Measurements from ENCODE around the gene SERINC4. TPM values are rescaled to one million over a fixed set of nuclear protein-coding genes. Genes with fewer than 3 reads are reported as not detected.

Gene SERINC4
- total RNA-seq (2012; rRNA removed) = under 0.01 TPM in 1 of 2 replicates, not detected in the other
- polyA plus RNA-seq (2012; rRNA removed) = 0.09 TPM in 1 of 2 replicates, not detected in the other
- 0.03 TPM in 1 of 2 replicates, not detected in the other for polyA plus RNA-seq (2012; cell fraction: cytosol; rRNA removed)
- polyA plus RNA-seq (2012; cell fraction: nucleus; rRNA removed; ENCODE audit: low replicate concordance) = 0.08 and 0.14 TPM in 2 replicates
- percentile 23 among the genes with signal in this experiment for Bru-seq, nascent RNA
- BruChase-seq, experiment 1, labeled RNA remaining after a 6-hour chase = percentile 24 among the genes with signal in this experiment
- percentile 14 among the genes with signal in this experiment for BruChase-seq, experiment 2, labeled RNA remaining after a 2-hour chase
- long read RNA-seq, partial matches to known transcripts = 0 of 1 reads
- long read RNA-seq, other reads (novel, unspliced or antisense) = 1 of 1 reads

DNA sequence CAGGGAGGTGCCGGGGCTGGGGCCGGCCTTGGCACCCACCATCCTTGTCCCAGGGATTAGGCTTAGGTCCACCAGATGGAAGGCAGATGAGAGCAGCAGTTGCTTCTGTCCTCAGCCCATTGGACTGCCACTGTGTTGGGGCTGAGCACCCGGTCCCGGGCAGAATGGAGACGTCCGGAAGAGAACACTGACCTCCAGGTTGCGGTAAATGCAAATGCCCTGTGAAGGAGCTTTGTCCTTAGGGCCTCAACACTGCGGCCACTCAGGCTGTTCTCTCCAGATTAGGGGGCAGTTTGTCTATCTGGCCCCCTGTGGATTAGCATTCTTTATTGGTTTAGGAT lies at the start of gene SERINC4:
SERINC4 (minus strand) TSS at position 276 of the 341 bp plus-strand sequence; CDS start at position 42, 234 bp downstream.
- Histone ChIP-seq H3K36me3 (ENCODE audit: control insufficient read depth, insufficient read depth, low read length) (peaks cover 47% of the 10 kb centered on the region), H2BK20ac (ENCODE audit: low read depth, low read length) (peak within 1 kb of the TSS; percentile 46), H2AK5ac (ENCODE audit: low read depth, low read length) (peak within 1 kb of the TSS; percentile 91), H4K5ac (ENCODE audit: low read depth, low read length) (peak within 1 kb of the TSS; percentile 82), H3K9ac (ENCODE audit: low read depth, low read length) (peak within 1 kb of the TSS; percentile 92), H3K4ac (ENCODE audit: low read depth, low read length) (peak within 1 kb of the TSS; percentile 84), H4K91ac (ENCODE audit: insufficient read depth, low read depth, low read length) (peak within 1 kb of the TSS; percentile 71), H2AFZ (replicated peaks; ENCODE audit: low read length, poor library complexity) (peak within 1 kb of the TSS; percentile 91), H2AK9ac (replicated peaks; ENCODE audit: low read depth, low read length, poor library complexity) (peak within 1 kb of the TSS; percentile 83), H4K8ac (ENCODE audit: low read depth in 2 of 2, low read length in 2 of 2) (peak within 1 kb of the TSS; percentile 77 to 94), H2BK15ac (ENCODE audit: low read depth, low read length) (peak within 1 kb of the TSS; percentile 46; the same call in 1 of the 3 replicates), H3K14ac (replicated peaks; ENCODE audit: low read depth, low read length) (peak within 1 kb of the TSS; percentile 91), H2BK120ac (ENCODE audit: low read depth, low read length) (peak within 1 kb of the TSS; percentile 20; the same call in 1 of the 2 replicates), H3K27ac (ENCODE audit: insufficient read depth, low read length) (peak within 1 kb of the TSS; percentile 78), H3K4me2 (ENCODE audit: low read depth, low read length) (peak within 1 kb of the TSS; percentile 98), H3K9me1 (ENCODE audit: insufficient read depth, low read length) (peaks cover 19% of the 10 kb centered on the region), H2BK5ac (ENCODE audit: low read depth, low read length, poor library complexity, severe bottlenecking) (peak within 1 kb of the TSS; percentile 80), H3K4me3 (ENCODE audit: insufficient read depth, low read depth, low read length) (peak within 1 kb of the TSS; percentile 80), H4K20me1 (ENCODE audit: insufficient read depth, low read length) (peaks cover 27% of the 10 kb centered on the region), H3K18ac (ENCODE audit: low read depth, low read length) (peak within 1 kb of the TSS; percentile 22), H3K9me3 (ENCODE audit: control insufficient read depth, insufficient read depth, low read length) (no peaks in the 10 kb centered on the region), H3K4me1 (ENCODE audit: control insufficient read depth, insufficient read depth, low read length) (peaks cover 10% of the 10 kb centered on the region), H3K27me3 (ENCODE audit: control insufficient read depth, insufficient read depth, low read length) (no peaks in the 10 kb centered on the region), H3K79me1 (ENCODE audit: low read depth in 1 of 2, low read length in 2 of 2) (peaks cover 16 to 64% of the 10 kb centered on the region in 2 experiments), H3K56ac (ENCODE audit: extremely low read depth, insufficient read depth, low read length) (peak within 1 kb of the TSS; percentile 42), H3K23ac (ENCODE audit: low read depth, low read length) (peak within 1 kb of the TSS; percentile 77; the same call in 1 of the 2 replicates)
- POLR2A ChIA-PET (ENCODE audit: unreplicated experiment) = no interaction called here
- dilution Hi-C loops (cut with HindIII; ENCODE audit: low sequenced_read_pairs, unreplicated experiment) = no loop called here
- WGBS, 2 experiments (ENCODE audit: extremely low coverage in 2 of 2, insufficient read length in 1 of 2) = 90% methylated on average over 4 of the region's 8 CpGs; no CpG with 5 or more reads in 1 of the 2 experiments
- BruUV-seq (replicated peaks) = no TSS peak
- no peak for TF ChIP-seq MAFK (IDR thresholded peaks at IDR 0.05; ENCODE audit: low read depth, low read length)
- no peak for TF ChIP-seq RAD21 (IDR thresholded peaks at IDR 0.05; ENCODE audit: low read length)
- TF ChIP-seq, protein P1, sequence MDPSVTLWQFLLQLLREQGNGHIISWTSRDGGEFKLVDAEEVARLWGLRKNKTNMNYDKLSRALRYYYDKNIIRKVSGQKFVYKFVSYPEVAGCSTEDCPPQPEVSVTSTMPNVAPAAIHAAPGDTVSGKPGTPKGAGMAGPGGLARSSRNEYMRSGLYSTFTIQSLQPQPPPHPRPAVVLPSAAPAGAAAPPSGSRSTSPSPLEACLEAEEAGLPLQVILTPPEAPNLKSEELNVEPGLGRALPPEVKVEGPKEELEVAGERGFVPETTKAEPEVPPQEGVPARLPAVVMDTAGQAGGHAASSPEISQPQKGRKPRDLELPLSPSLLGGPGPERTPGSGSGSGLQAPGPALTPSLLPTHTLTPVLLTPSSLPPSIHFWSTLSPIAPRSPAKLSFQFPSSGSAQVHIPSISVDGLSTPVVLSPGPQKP (IDR thresholded peaks at IDR 0.05; ENCODE audit: borderline replicate concordance, low read depth, low read length) = no peak
- no peak for TF ChIP-seq RCOR1 (IDR thresholded peaks at IDR 0.05; ENCODE audit: insufficient replicate concordance, low read length)
- CTCF ChIA-PET = no interaction called here
- in situ Hi-C loops (cut with MboI; ENCODE audit: low sequenced_read_pairs) = no loop called here
- ATAC-seq (ENCODE audit: low read depth) (no peak), DNase-seq (no peak)
- intact Hi-C loops (cut with micrococcal nuclease) = no loop called here

Measured in IMR-90 (cell line).